Osteoblast (primary cell): ENCODE data around the gene MRPL43. TPM values are rescaled to one million over a fixed set of nuclear protein-coding genes. Genes with fewer than 3 reads are reported as not detected.

Experiments used
- DNase-seq: peaks from one replicate; pipeline ENCODE4 v3.0.0; 2011; ENCODE audit warnings: low spot score, mixed read lengths; ENCODE audit not compliant: insufficient read length; ENCODE audit errors: missing footprints
- H2AFZ ChIP-seq: 2 replicates; pipeline ENCODE4 v1.6.0; 2011; ENCODE audit warnings: mild to moderate bottlenecking, low read length
- H3K27ac ChIP-seq: 2 replicates; pipeline ENCODE4 v1.5.1; 2011; ENCODE audit warnings: mild to moderate bottlenecking, low read depth, low read length, moderate library complexity
- H3K27me3 ChIP-seq: 2 replicates; pipeline ENCODE4 v1.6.0; 2012; ENCODE audit warnings: mild to moderate bottlenecking, control low read depth, inconsistent platforms, low read length, moderate library complexity; ENCODE audit not compliant: insufficient read depth
- H3K36me3 ChIP-seq: 2 replicates; pipeline ENCODE4 v1.5.1; 2011; ENCODE audit warnings: mild to moderate bottlenecking, low read length, control low read depth, moderate library complexity; ENCODE audit not compliant: insufficient read depth
- H3K4me1 ChIP-seq: 2 replicates; pipeline ENCODE4 v1.5.1; 2011; ENCODE audit warnings: mild to moderate bottlenecking, low read length, control low read depth, moderate library complexity; ENCODE audit not compliant: insufficient read depth
- H3K4me2 ChIP-seq: 2 replicates; pipeline ENCODE4 v1.6.0; 2011; ENCODE audit warnings: mild to moderate bottlenecking, low read length; ENCODE audit not compliant: insufficient read depth
- H3K4me3 ChIP-seq: fragments of 200-600 bp; sonication (generic); 3 replicates; pipeline ENCODE4 v1.5.1; 2012; ENCODE audit warnings: mild to moderate bottlenecking, low read length, inconsistent platforms; ENCODE audit not compliant: insufficient read depth
- H3K79me2 ChIP-seq: 2 replicates; pipeline ENCODE4 v1.6.0; 2012; ENCODE audit warnings: mild to moderate bottlenecking, low read length, control low read depth, inconsistent platforms; ENCODE audit not compliant: insufficient read depth
- H3K9me3 ChIP-seq: 2 replicates; pipeline ENCODE4 v1.5.1; 2011; ENCODE audit warnings: low read depth, low read length, control low read depth
- H4K20me1 ChIP-seq: 2 replicates; pipeline ENCODE4 v1.6.0; 2012; ENCODE audit warnings: mild to moderate bottlenecking, low read length, control low read depth; ENCODE audit not compliant: insufficient read depth
- CTCF ChIP-seq: IDR thresholded peaks from 2 replicates; pipeline ENCODE4 v1.5.1; 2011; ENCODE audit warnings: mild to moderate bottlenecking, low read depth, low read length, moderate library complexity; ENCODE audit errors: extremely low read depth
- total RNA-seq: library from RNA; depleted of rRNA; stranded (reverse); fragments of >200 nt; gene quantifications from 2 replicates; pipeline ENCODE4 v1.2.3, GENCODE V29; 2012

The MRPL43 gene
- total RNA-seq, 1 donor, result 48.5 TPM

- Histone ChIP-seq H3K27ac (no peak overlapping the region), H2AFZ (no peak overlapping the region), H4K20me1 (no peaks in the 10 kb centered on the region), H3K36me3 (peaks cover 38% of the 10 kb centered on the region), H3K4me3 (no peak overlapping the region), H3K4me1 (peaks cover 6% of the 10 kb centered on the region), H3K9me3 (no peaks in the 10 kb centered on the region), H3K4me2 (no peak overlapping the region), H3K27me3 (peaks cover 3% of the 10 kb centered on the region), H3K79me2 (no peaks in the 10 kb centered on the region)
- no peak for DNase-seq
- TF ChIP-seq CTCF, result no peak
Measured at GRCh38 chr10:100965820-100966219, 21.5 kb downstream of the MRPL43 start.

GRCh38 chr10:100963826-100964225 is 23.5 kb downstream of the MRPL43 start:
- TF ChIP-seq CTCF, result no peak
- Histone ChIP-seq H3K4me3 (no peak overlapping the region), H3K79me2 (no peaks in the 10 kb centered on the region), H4K20me1 (no peaks in the 10 kb centered on the region), H3K36me3 (peaks cover 55% of the 10 kb centered on the region), H3K4me1 (peaks cover 3% of the 10 kb centered on the region), H3K27me3 (peaks cover under 1% of the 10 kb centered on the region), H3K27ac (no peak overlapping the region), H2AFZ (no peak overlapping the region), H3K4me2 (no peak overlapping the region), H3K9me3 (no peaks in the 10 kb centered on the region)
- no peak for DNase-seq

- H2AFZ ChIP-seq, result no peak overlapping the region
- peaks cover 68% of the 10 kb centered on the region for H3K36me3 ChIP-seq
- H3K4me3 ChIP-seq, result no peak overlapping the region
- H3K79me2 ChIP-seq, result no peaks in the 10 kb centered on the region
- no peaks in the 10 kb centered on the region for H3K27me3 ChIP-seq
- no peak for DNase-seq
- no peaks in the 10 kb centered on the region for H3K4me1 ChIP-seq
- H4K20me1 ChIP-seq, result no peaks in the 10 kb centered on the region
- no peaks in the 10 kb centered on the region for H3K9me3 ChIP-seq
- H3K27ac ChIP-seq, result no peak overlapping the region
- TF ChIP-seq CTCF, result no peak
- no peak overlapping the region for H3K4me2 ChIP-seq
Measured at GRCh38 chr10:100962351-100963080, 24.8 kb downstream of the MRPL43 start.

- no peak for DNase-seq
- no peaks in the 10 kb centered on the region for H3K4me1 ChIP-seq
- H3K4me3 ChIP-seq, result no peak overlapping the region
- H3K36me3 ChIP-seq, result peaks cover 68% of the 10 kb centered on the region
- H3K27ac ChIP-seq, result no peak overlapping the region
- no peaks in the 10 kb centered on the region for H3K27me3 ChIP-seq
- TF ChIP-seq CTCF, result no peak
- H4K20me1 ChIP-seq, result no peaks in the 10 kb centered on the region
- no peak overlapping the region for H3K4me2 ChIP-seq
- no peaks in the 10 kb centered on the region for H3K79me2 ChIP-seq
- no peak overlapping the region for H2AFZ ChIP-seq
- no peaks in the 10 kb centered on the region for H3K9me3 ChIP-seq
Measured at GRCh38 chr10:100960251-100960650, 27.0 kb downstream of the MRPL43 start.
